HEK293 (cell line): ENCODE measurements around the gene MISP3.

Source experiments
- CTCF ChIA-PET: fragments of 350-600 bp; formaldehyde crosslinking; extraction: SDS; loops from one replicate; lab custom pipeline; 2021; ENCODE audit warnings: antibody characterized with exemption; lab: Yijun Ruan, JAX
- POLR2A ChIA-PET: fragments of 300-600 bp; formaldehyde crosslinking; extraction: SDS; loops from one replicate; lab custom pipeline; 2020; ENCODE audit warnings: antibody characterized with exemption, inconsistent platforms; lab: Yijun Ruan, JAX
- H3K27ac ChIP-seq: fragments of 200-500 bp; sonication (Bioruptor generic); 2 replicates; pipeline ENCODE4 v1.5.1; 2014; ENCODE audit warnings: low read depth, low read length, control low read depth, inconsistent platforms; ENCODE audit errors: extremely low read depth
- H3K36me3 ChIP-seq, 2 experiments: fragments of 200-500 bp in 1 of 2; sonication (Bioruptor generic) in 1 of 2; 1 replicate in 1 of 2; 2 replicates in 1 of 2; pipeline ENCODE4 v1.5.1; 2014 to 2017; ENCODE audit warnings: inconsistent platforms in 2 of 2, low read length in 2 of 2; ENCODE audit not compliant: control insufficient read depth in 2 of 2, insufficient read depth in 1 of 2
- H3K4me1 ChIP-seq: fragments of 200-500 bp; sonication (Bioruptor generic); 2 replicates; pipeline ENCODE4 v1.5.1; 2014; ENCODE audit warnings: mild to moderate bottlenecking, low read length, inconsistent platforms; ENCODE audit not compliant: control insufficient read depth, insufficient read depth
- H3K4me3 ChIP-seq: 2 replicates; pipeline ENCODE4 v1.5.1; 2011; ENCODE audit warnings: low read depth, mild to moderate bottlenecking, control low read depth, low read length, moderate library complexity
- H3K9me3 ChIP-seq: fragments of 200-500 bp; sonication (Bioruptor generic); 2 replicates; pipeline ENCODE4 v1.5.1; 2014; ENCODE audit warnings: low read depth, low read length, inconsistent platforms; ENCODE audit not compliant: control insufficient read depth, insufficient read depth
- GLI2 ChIP-seq: fragments of 450-650 bp; formaldehyde crosslinking; IDR thresholded peaks from 2 replicates; pipeline ENCODE4; 2017; ENCODE audit warnings: missing biosample characterization, missing genetic modification characterization, low read depth, borderline replicate concordance
- HOXC10 ChIP-seq: sonication (generic); formaldehyde crosslinking; IDR thresholded peaks from 2 replicates; pipeline ENCODE4 v1.8.1; 2023; ENCODE audit warnings: mild to moderate bottlenecking, missing genetic modification reagents
- PRDM2 ChIP-seq: fragments of 450-650 bp; formaldehyde crosslinking; IDR thresholded peaks from 2 replicates; pipeline ENCODE4 v1.5.1; 2016; ENCODE audit warnings: missing biosample characterization, missing genetic modification characterization, borderline replicate concordance
- ZBTB49 ChIP-seq: fragments of 450-650 bp; formaldehyde crosslinking; IDR thresholded peaks from 2 replicates; pipeline ENCODE4 v1.5.1; 2016; ENCODE audit warnings: missing biosample characterization, missing genetic modification characterization, low read depth
- ZFP37 ChIP-seq: fragments of 450-650 bp; formaldehyde crosslinking; IDR thresholded peaks from 2 replicates; pipeline ENCODE4 v1.5.1; 2016; ENCODE audit warnings: missing biosample characterization, missing genetic modification characterization
- ZNF121 ChIP-seq: fragments of 450-650 bp; formaldehyde crosslinking; IDR thresholded peaks from 2 replicates; pipeline ENCODE4 v1.5.1; 2016; ENCODE audit warnings: missing biosample characterization, missing genetic modification characterization
- ZNF138 ChIP-seq: fragments of 450-650 bp; formaldehyde crosslinking; IDR thresholded peaks from 2 replicates; pipeline ENCODE4 v1.5.1; 2016; ENCODE audit warnings: missing biosample characterization, missing genetic modification characterization, borderline replicate concordance
- ZNF148 ChIP-seq: fragments of 450-650 bp; formaldehyde crosslinking; IDR thresholded peaks from 2 replicates; pipeline ENCODE4 v1.5.0; 2017; ENCODE audit warnings: missing biosample characterization, missing genetic modification characterization, borderline replicate concordance
- ZNF280D ChIP-seq: fragments of 450-650 bp; formaldehyde crosslinking; IDR thresholded peaks from 2 replicates; pipeline ENCODE4 v1.5.1; 2016; ENCODE audit warnings: missing biosample characterization, missing genetic modification characterization
- ZNF341 ChIP-seq: fragments of 450-650 bp; formaldehyde crosslinking; IDR thresholded peaks from 2 replicates; pipeline ENCODE4; 2016; ENCODE audit warnings: low read depth, missing biosample characterization, missing genetic modification characterization
- ZNF433 ChIP-seq: fragments of 450-650 bp; formaldehyde crosslinking; IDR thresholded peaks from 2 replicates; pipeline ENCODE4 v1.5.1; 2016; ENCODE audit warnings: missing biosample characterization, missing genetic modification characterization, low read depth
- ZNF529 ChIP-seq: fragments of 450-650 bp; formaldehyde crosslinking; IDR thresholded peaks from 2 replicates; pipeline ENCODE4 v1.5.1; 2017; ENCODE audit warnings: missing genetic modification characterization, missing biosample characterization; ENCODE audit not compliant: insufficient replicate concordance
- ZNF548 ChIP-seq: fragments of 450-650 bp; formaldehyde crosslinking; IDR thresholded peaks from 2 replicates; pipeline ENCODE4 v1.5.1; 2016; ENCODE audit warnings: missing biosample characterization, missing genetic modification characterization
- ZNF600 ChIP-seq: fragments of 450-650 bp; formaldehyde crosslinking; IDR thresholded peaks from 2 replicates; pipeline ENCODE4 v1.5.1; 2016; ENCODE audit warnings: missing biosample characterization, missing genetic modification characterization
- ZNF791 ChIP-seq: fragments of 450-650 bp; formaldehyde crosslinking; IDR thresholded peaks from 2 replicates; pipeline ENCODE4 v1.5.1; 2016; ENCODE audit warnings: missing biosample characterization, missing genetic modification characterization

Gene MISP3

GRCh38 chr19:14073925-14074838, 1.6 kb downstream of the MISP3 start (continued):
- TF ChIP-seq ZNF600 (tag by site-specific recombination) (peak; percentile 95), GLI2 (tag by site-specific recombination) (no peak), ZNF341 (tag by site-specific recombination) (peak; percentile 58), ZNF548 (no peak)
- TF ChIP-seq, all 188 proteins: peak for 20

- ChIA-PET POLR2A (interaction anchor here (0.5 kb wide), 1 partner anchor 35 kb away, joined by 4 read pairs; no protein-coding TSS in a partner anchor), CTCF (interaction anchor here (0.6 to 0.9 kb wide), 9 partner anchors 20 to 477 kb away, joined by 3 to 10 read pairs (median 3); no protein-coding TSS in a partner anchor)
- no peak for TF ChIP-seq ZNF138 (tag by site-specific recombination)
- TF ChIP-seq ZBTB49 (tag by site-specific recombination), result no peak
- no peak for TF ChIP-seq PRDM2 (tag by site-specific recombination)
- no peak for TF ChIP-seq ZFP37 (tag by site-specific recombination)
- no peak for TF ChIP-seq ZNF433
- TF ChIP-seq HOXC10, result no peak
- TF ChIP-seq ZNF791 (tag by site-specific recombination), result no peak
- no peak for TF ChIP-seq ZNF529 (tag by site-specific recombination)
- no peak for TF ChIP-seq ZNF280D
- no peak for TF ChIP-seq ZNF121 (tag by site-specific recombination)
- TF ChIP-seq ZNF148 (tag by site-specific recombination), result no peak
- H3K27ac ChIP-seq, result no peak overlapping the region
- H3K4me1 ChIP-seq, result no peaks in the 10 kb centered on the region; the same call in 1 of the 2 replicates
- H3K9me3 ChIP-seq, result no peaks in the 10 kb centered on the region
- no peak overlapping the region for H3K4me3 ChIP-seq
- H3K36me3 ChIP-seq, result no peaks in the 10 kb centered on the region
Measured at GRCh38 chr19:14078411-14078810, 5.8 kb downstream of the MISP3 start.
